GM12801 (cell line): ENCODE data around the gene HLA-DQA2.

Experiments
- CTCF ChIP-seq: IDR thresholded peaks from one replicate; pipeline ENCODE4 v1.5.1; 2011; ENCODE audit warnings: control low read depth; ENCODE audit not compliant: insufficient read length; ENCODE audit errors: extremely low read depth

The HLA-DQA2 gene

GRCh38 chr6:32790306-32790705, 49.1 kb downstream of the HLA-DQA2 start:
- no peak for TF ChIP-seq CTCF

GRCh38 chr6:32792901-32793435, 51.8 kb downstream of the HLA-DQA2 start:
- TF ChIP-seq CTCF: no peak

- no peak for TF ChIP-seq CTCF
Observed at GRCh38 chr6:32794510-32794909, 53.3 kb downstream of the HLA-DQA2 start.
